RWPE1 (cell line): Measurements from ENCODE around the gene APOBEC3H.

Experiments used
- CTCF ChIA-PET: fragments of 350-600 bp; sonication (Branson Sonifier 250); formaldehyde crosslinking; extraction: SDS; loops from one replicate; lab custom pipeline; 2021; lab: Yijun Ruan, JAX
- POLR2A ChIA-PET: fragments of 400-600 bp; formaldehyde crosslinking; extraction: SDS; loops from one replicate; lab custom pipeline; 2020; ENCODE audit warnings: antibody characterized with exemption; ENCODE audit not compliant: low non-redundant PET; lab: Yijun Ruan, JAX
- DNase-seq: peaks from one replicate; pipeline ENCODE4 v3.0.0; 2012; ENCODE audit warnings: low spot score
- H3K27ac ChIP-seq: fragments of 450-650 bp; 2 replicates; pipeline ENCODE4 v1.5.1; 2017
- CTCF ChIP-seq: fragments of 450-650 bp; conservative IDR thresholded peaks from 2 replicates; pipeline ENCODE4 v1.5.1; 2017; ENCODE audit warnings: low read depth, mild to moderate bottlenecking

Gene APOBEC3H

GRCh38 chr22:39103431-39103830 lies 6.4 kb downstream of the APOBEC3H start:
- TF ChIP-seq CTCF: no peak
- POLR2A ChIA-PET: no interaction called here
- CTCF ChIA-PET: no interaction called here
- DNase-seq: no peak
- H3K27ac ChIP-seq: no peak overlapping the region

GRCh38 chr22:39106326-39106725 lies 9.3 kb downstream of the APOBEC3H start:
- CTCF ChIA-PET: interaction anchor here (0.6 kb wide), 1 partner anchor 10 kb away, joined by 5 read pairs; the partner anchor contains the start of gene APOBEC3H
- no peak overlapping the region for H3K27ac ChIP-seq
- DNase-seq: no peak
- TF ChIP-seq CTCF: no peak
- POLR2A ChIA-PET: no interaction called here

- DNase-seq: no peak
- H3K27ac ChIP-seq: no peak overlapping the region
- CTCF ChIA-PET: no interaction called here
- POLR2A ChIA-PET: interaction anchor here (0.6 kb wide), 1 partner anchor 103 kb away, joined by 3 read pairs; no protein-coding TSS in a partner anchor
- TF ChIP-seq CTCF: no peak
Measured at GRCh38 chr22:39108487-39108886, 11.4 kb downstream of the APOBEC3H start.

- CTCF ChIA-PET: no interaction called here
- no peak for TF ChIP-seq CTCF
- DNase-seq: no peak
- H3K27ac ChIP-seq: no peak overlapping the region
- POLR2A ChIA-PET: interaction anchor here (0.6 kb wide), 1 partner anchor 104 kb away, joined by 3 read pairs; no protein-coding TSS in a partner anchor
Measured at GRCh38 chr22:39109361-39109760, 12.3 kb downstream of the APOBEC3H start.

- no peak overlapping the region for H3K27ac ChIP-seq
- TF ChIP-seq CTCF: no peak
- no peak for DNase-seq
- ChIA-PET CTCF (interaction anchor here (0.6 to 1.5 kb wide), 4 partner anchors 11 to 319 kb away, joined by 3 to 4 read pairs (median 3); no protein-coding TSS in a partner anchor), POLR2A (no interaction called here)
Measured at GRCh38 chr22:39110631-39111561, 13.9 kb downstream of the APOBEC3H start.

- ChIA-PET CTCF (interaction anchor here (0.6 to 0.9 kb wide), 2 partner anchors 245 to 345 kb away, joined by 3 read pairs; no protein-coding TSS in a partner anchor), POLR2A (no interaction called here)
- no peak for TF ChIP-seq CTCF
- DNase-seq: no peak
- no peak overlapping the region for H3K27ac ChIP-seq
Measured at GRCh38 chr22:39114112-39114511, 17.1 kb downstream of the APOBEC3H start.
